Caco-2 (cell line): ENCODE results near the gene TMEM74B. TPM values are rescaled to one million over a fixed set of nuclear protein-coding genes. Genes with fewer than 3 reads are reported as not detected.
"Not testable (repeated sequence)": the region's sequence is repeated elsewhere in the genome, so short reads cannot be mapped to it uniquely, and the experiment has no call there.

ENCODE experiments used
- BruUV-seq: library from RNA; stranded (reverse); fragments of 400-500 nt; replicated peaks from 2 replicates; lab custom pipeline; 2021; lab: Mats Ljungman, UMichigan
- CTCF ChIA-PET: fragments of 300-600 bp; sonication (Branson Sonifier 250); formaldehyde crosslinking; loops from one replicate; lab custom pipeline; 2022; ENCODE audit warnings: antibody characterized with exemption; lab: Charles Lee
- POLR2A ChIA-PET: fragments of 300-600 bp; sonication (Branson Sonifier 250); formaldehyde crosslinking; loops from one replicate; lab custom pipeline; 2022; ENCODE audit warnings: antibody characterized with exemption; lab: Charles Lee
- DNase-seq, 2 experiments: peaks; one replicate each; pipeline versions ENCODE4 v3.0.0 to v3.0.0-alpha.2; 2020 to 2022
- H3K27me3 ChIP-seq: replicated peaks from 2 replicates; pipeline ENCODE4 v1.6.0; 2011; ENCODE audit warnings: low read length; ENCODE audit not compliant: control insufficient read depth, insufficient read depth
- H3K36me3 ChIP-seq: 2 replicates; pipeline ENCODE4 v1.5.1; 2011; ENCODE audit warnings: low read length; ENCODE audit not compliant: control insufficient read depth, insufficient read depth
- H3K4me1 ChIP-seq: fragments of 250-450 bp; sonication (Bioruptor Pico); 2 replicates; pipeline ENCODE4 v1.5.1; 2020; ENCODE audit warnings: mild to moderate bottlenecking
- H3K4me3 ChIP-seq: 2 replicates; pipeline ENCODE4 v1.5.1; 2011; ENCODE audit warnings: low read depth, mild to moderate bottlenecking, control low read depth, low read length
- H3K9me3 ChIP-seq: fragments of 250-450 bp; sonication (Bioruptor Pico); 2 replicates; pipeline ENCODE4 v1.5.1; 2020; ENCODE audit warnings: mild to moderate bottlenecking, moderate library complexity
- H3K27ac Mint-ChIP-seq: one replicate; pipeline ENCODE4 v1.8.0; 2022; ENCODE audit warnings: mixed read lengths; ENCODE audit not compliant: unreplicated experiment
- H3K27me3 Mint-ChIP-seq: one replicate; pipeline ENCODE4 v1.8.0; 2022; ENCODE audit warnings: mixed read lengths; ENCODE audit not compliant: insufficient read depth, unreplicated experiment
- H3K36me3 Mint-ChIP-seq: one replicate; pipeline ENCODE4 v1.8.0; 2022; ENCODE audit warnings: mild to moderate bottlenecking, mixed read lengths; ENCODE audit not compliant: insufficient read depth, unreplicated experiment
- H3K4me1 Mint-ChIP-seq: one replicate; pipeline ENCODE4 v1.8.0; 2022; ENCODE audit warnings: low read depth, mixed read lengths; ENCODE audit not compliant: unreplicated experiment
- H3K4me3 Mint-ChIP-seq: one replicate; pipeline ENCODE4 v1.8.0; 2022; ENCODE audit warnings: mild to moderate bottlenecking, moderate library complexity, mixed read lengths; ENCODE audit not compliant: unreplicated experiment
- H3K9me3 Mint-ChIP-seq: one replicate; pipeline ENCODE4 v1.8.0; 2022; ENCODE audit warnings: mixed read lengths; ENCODE audit not compliant: unreplicated experiment
- CTCF ChIP-seq, 2 experiments: fragments of 200-600 bp in 1 of 2; IDR thresholded peaks; 1 replicate in 1 of 2; 2 replicates in 1 of 2; pipeline versions ENCODE4 v1.5.1 to v1.8.0; 2011 to 2022; ENCODE audit warnings: antibody characterized with exemption in 1 of 2, control low read depth in 1 of 2, inconsistent platforms in 1 of 2, low read depth in 1 of 2, low read length in 1 of 2, mild to moderate bottlenecking in 1 of 2, moderate library complexity in 1 of 2; ENCODE audit not compliant: insufficient read depth in 1 of 2, severe bottlenecking in 1 of 2, unreplicated experiment in 1 of 2
- intact Hi-C: fragments of 100-400 bp; cut with micrococcal nuclease; formaldehyde crosslinking; loops from one replicate; pipeline ENCODE4 v1.10.0; 2022; ENCODE audit not compliant: unreplicated experiment
- total RNA-seq: library from RNA; stranded (reverse); gene quantifications from 2 replicates; pipeline ENCODE4 v1.2.3, GENCODE V29; 2022

Gene TMEM74B
- total RNA-seq, 1 experiment from 2014 or later = 6.9 TPM

- no peaks in the 10 kb centered on the region for H3K36me3 ChIP-seq
- H3K9me3 Mint-ChIP-seq = no peaks in the 10 kb centered on the region
- peaks cover 54% of the 10 kb centered on the region for H3K36me3 Mint-ChIP-seq
- intact Hi-C loops = no loop called here
- no peak for TF ChIP-seq CTCF (IDR thresholded peaks at IDR 0.05; ENCODE audit: insufficient read depth in 1 of 2, low read depth in 1 of 2, low read length in 1 of 2, severe bottlenecking in 1 of 2, unreplicated experiment in 1 of 2)
- peaks cover 3% of the 10 kb centered on the region; the same call in 1 of the 2 replicates for H3K4me1 ChIP-seq
- no peaks in the 10 kb centered on the region for H3K27me3 ChIP-seq
- no peak overlapping the region for H3K27ac Mint-ChIP-seq
- H3K4me3 ChIP-seq = no peak overlapping the region
- H3K9me3 ChIP-seq = no peaks in the 10 kb centered on the region
- peaks cover 8% of the 10 kb centered on the region for H3K4me1 Mint-ChIP-seq
- ChIA-PET POLR2A (no interaction called here), CTCF (no interaction called here)
- no TSS peak for BruUV-seq
- no peak overlapping the region for H3K4me3 Mint-ChIP-seq
- no peaks in the 10 kb centered on the region for H3K27me3 Mint-ChIP-seq
- no peak for DNase-seq
Observed at GRCh38 chr20:1154226-1154625, 30.6 kb downstream of the TMEM74B start.

GRCh38 chr20:1150968-1151367 is 33.8 kb downstream of the TMEM74B start:
- H3K36me3 Mint-ChIP-seq = peaks cover 38% of the 10 kb centered on the region
- no TSS peak for BruUV-seq
- intact Hi-C loops = no loop called here
- no peaks in the 10 kb centered on the region for H3K27me3 Mint-ChIP-seq
- CTCF ChIA-PET = no interaction called here
- no peaks in the 10 kb centered on the region for H3K36me3 ChIP-seq
- H3K4me3 Mint-ChIP-seq = no peak overlapping the region
- no peak overlapping the region for H3K4me3 ChIP-seq
- peaks cover 3% of the 10 kb centered on the region; the same call in 1 of the 2 replicates for H3K4me1 ChIP-seq
- DNase-seq = no peak
- no peaks in the 10 kb centered on the region for H3K9me3 Mint-ChIP-seq
- no peaks in the 10 kb centered on the region for H3K9me3 ChIP-seq
- H3K4me1 Mint-ChIP-seq = peaks cover 8% of the 10 kb centered on the region
- no peak for TF ChIP-seq CTCF (IDR thresholded peaks at IDR 0.05; ENCODE audit: insufficient read depth in 1 of 2, low read depth in 1 of 2, low read length in 1 of 2, severe bottlenecking in 1 of 2, unreplicated experiment in 1 of 2)
- H3K27me3 ChIP-seq = no peaks in the 10 kb centered on the region
- H3K27ac Mint-ChIP-seq = no peak overlapping the region
- POLR2A ChIA-PET = no interaction called here

- Mint-ChIP-seq H3K9me3 (no peaks in the 10 kb centered on the region), H3K36me3 (peaks cover 37% of the 10 kb centered on the region), H3K4me1 (peaks cover 8% of the 10 kb centered on the region), H3K27ac (no peak overlapping the region), H3K4me3 (no peak overlapping the region), H3K27me3 (no peaks in the 10 kb centered on the region)
- ChIA-PET CTCF (interaction anchor here (0.7 kb wide), 2 partner anchors 12 to 970 kb away, joined by 5 to 7 read pairs; no protein-coding TSS in a partner anchor), POLR2A (no interaction called here)
- no peak for TF ChIP-seq CTCF (IDR thresholded peaks at IDR 0.05; ENCODE audit: insufficient read depth in 1 of 2, low read depth in 1 of 2, low read length in 1 of 2, severe bottlenecking in 1 of 2, unreplicated experiment in 1 of 2)
- intact Hi-C loops = no loop called here
- Histone ChIP-seq H3K9me3 (no peaks in the 10 kb centered on the region), H3K27me3 (no peaks in the 10 kb centered on the region), H3K4me1 (peaks cover 3% of the 10 kb centered on the region; the same call in 1 of the 2 replicates), H3K4me3 (no peak overlapping the region), H3K36me3 (no peaks in the 10 kb centered on the region; the same call in 1 of the 2 replicates)
- BruUV-seq = no TSS peak
- DNase-seq = peak in 1 of 2 experiments; percentile 23
Observed at GRCh38 chr20:1150218-1150617, 34.6 kb downstream of the TMEM74B start.

- H3K36me3 ChIP-seq, POLR2A ChIA-PET, H3K9me3 Mint-ChIP-seq, H3K27ac Mint-ChIP-seq, BruUV-seq, H3K27me3 Mint-ChIP-seq, H3K4me1 Mint-ChIP-seq, H3K27me3 ChIP-seq, DNase-seq, H3K4me3 ChIP-seq, intact Hi-C loops, H3K4me3 Mint-ChIP-seq, H3K9me3 ChIP-seq, H3K4me1 ChIP-seq: not testable (repeated sequence)
- CTCF ChIA-PET = interaction anchor here (0.7 kb wide), 2 partner anchors 12 to 971 kb away, joined by 5 to 7 read pairs; no protein-coding TSS in a partner anchor
- H3K36me3 Mint-ChIP-seq = peaks cover 37% of the 10 kb centered on the region
Observed at GRCh38 chr20:1149812-1150211, 35.0 kb downstream of the TMEM74B start.
